GM19099 (cell line): ENCODE results near the gene CCN6.

Source experiments
- POLR2A ChIP-seq: IDR thresholded peaks from 3 replicates; pipeline ENCODE4 v1.6.1; 2011; ENCODE audit warnings: low read depth; ENCODE audit not compliant: insufficient read length; ENCODE audit errors: extremely low read depth

The CCN6 gene

DNA sequence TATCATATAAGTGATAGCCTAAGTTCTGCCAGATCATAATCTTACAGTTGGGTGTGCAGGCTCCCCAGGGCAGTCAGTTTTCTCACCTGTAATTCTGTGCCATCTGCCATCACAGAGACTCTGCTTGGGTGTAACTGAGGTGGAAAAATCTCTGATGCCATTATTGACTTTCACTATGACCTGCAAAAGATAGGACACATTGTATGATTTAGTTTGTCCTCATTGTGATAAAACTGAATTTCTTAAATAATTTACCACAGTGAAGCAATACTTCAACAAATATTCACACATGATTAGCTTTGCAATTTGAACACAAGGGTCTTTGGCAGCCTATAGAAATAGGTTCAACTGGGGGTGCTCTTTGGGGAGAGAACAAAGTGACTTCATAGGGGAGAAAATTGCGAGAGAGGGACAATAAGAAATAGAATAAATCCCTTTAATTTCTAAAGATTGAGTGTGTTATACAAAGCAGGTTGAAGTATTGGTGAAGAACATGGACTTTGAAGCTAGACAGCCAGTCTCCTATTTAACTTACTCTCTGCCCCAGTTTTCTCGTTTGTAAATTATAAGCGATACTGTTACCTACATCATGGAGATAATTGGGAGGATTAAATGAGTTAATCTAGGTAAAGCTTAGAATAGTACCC, 60.8 kb downstream of the CCN6 start:
- no peak for TF ChIP-seq POLR2A

DNA sequence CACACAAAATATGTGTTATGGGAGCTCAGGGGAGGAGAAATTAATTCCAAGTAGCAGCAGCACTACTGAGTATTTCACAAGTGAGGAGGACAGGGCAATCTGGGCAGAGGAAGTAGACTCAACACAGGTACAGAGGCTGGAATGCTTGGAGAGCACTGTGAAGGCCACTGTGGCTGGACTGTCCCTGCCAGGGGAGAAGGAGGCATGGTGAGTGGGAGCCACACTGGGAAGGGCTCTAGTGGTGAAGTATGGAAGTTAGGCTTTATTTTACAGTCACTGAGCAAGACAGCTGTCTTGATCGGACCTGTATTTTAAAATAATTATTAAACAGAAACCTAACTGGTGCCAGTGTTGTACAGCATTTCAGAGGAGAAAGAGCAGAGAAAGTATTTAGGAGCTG, 62.3 kb downstream of the CCN6 start:
- TF ChIP-seq POLR2A = no peak

DNA sequence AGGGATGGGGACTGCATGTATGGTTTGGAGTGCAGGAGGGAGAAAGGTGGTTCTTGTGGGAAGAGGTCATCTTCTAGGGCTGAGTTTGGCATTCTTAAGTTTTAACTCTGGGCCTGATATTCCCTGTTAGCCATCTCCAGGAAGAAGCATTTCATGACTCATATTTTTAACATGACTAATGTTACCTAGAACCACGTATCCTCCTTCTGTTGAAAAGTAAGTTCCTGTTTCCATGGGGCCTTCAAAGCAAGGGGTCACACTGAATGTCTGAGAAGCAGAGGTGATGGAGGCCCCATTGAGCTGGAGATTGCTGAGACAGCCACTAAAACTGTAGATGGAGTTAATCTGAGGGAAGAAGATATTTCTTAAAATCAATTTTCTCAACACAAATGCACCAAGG, 63.6 kb downstream of the CCN6 start:
- no peak for TF ChIP-seq POLR2A

DNA sequence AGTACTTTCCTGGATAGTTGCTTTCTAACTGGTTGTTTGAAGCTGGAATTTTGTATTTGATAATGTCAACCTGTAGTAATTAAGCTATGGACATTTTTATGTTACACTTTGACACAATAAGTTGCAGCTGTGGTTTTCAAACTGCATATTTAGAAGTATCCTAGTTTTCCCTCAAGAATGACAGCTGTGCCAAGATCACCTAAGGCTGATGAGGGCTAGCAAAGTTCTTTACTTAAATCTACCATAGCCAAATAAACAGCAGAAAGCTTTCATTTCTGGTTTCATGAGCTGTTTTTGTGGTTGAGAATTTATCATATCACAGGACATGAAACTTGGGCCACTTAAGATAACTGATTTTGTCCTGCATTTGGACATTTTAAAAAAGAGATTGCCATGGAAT, 64.1 kb downstream of the CCN6 start:
- no peak for TF ChIP-seq POLR2A
